ENCODE measurements around the gene CD28. TPM values are rescaled to one million over a fixed set of nuclear protein-coding genes. Genes with fewer than 3 reads are reported as not detected.

Gene CD28
- total RNA-seq, 4 donors from 2014 or later = 0.42 to 1.3 (median 0.63) TPM

GRCh38 chr2:203711399-203711798 is 5.0 kb downstream of the CD28 start:
- Histone ChIP-seq H3K9me3 (no peaks in the 10 kb centered on the region), H3K27me3 (no peaks in the 10 kb centered on the region), H3K36me3 (no peaks in the 10 kb centered on the region), H3K4me3 (no peak overlapping the region), H3K27ac (no peak overlapping the region), H3K4me1 (no peaks in the 10 kb centered on the region)
- 77 to 92% methylated on average over 3 of the region's 3 CpGs for WGBS, 2 donors
- intact Hi-C loops (cut with DNase I) = no loop called here
- TF ChIP-seq CTCF (IDR thresholded peaks at IDR 0.05) = no peak
- TF ChIP-seq POLR2A (IDR thresholded peaks at IDR 0.05) = no peak
- no peak for DNase-seq

DNA sequence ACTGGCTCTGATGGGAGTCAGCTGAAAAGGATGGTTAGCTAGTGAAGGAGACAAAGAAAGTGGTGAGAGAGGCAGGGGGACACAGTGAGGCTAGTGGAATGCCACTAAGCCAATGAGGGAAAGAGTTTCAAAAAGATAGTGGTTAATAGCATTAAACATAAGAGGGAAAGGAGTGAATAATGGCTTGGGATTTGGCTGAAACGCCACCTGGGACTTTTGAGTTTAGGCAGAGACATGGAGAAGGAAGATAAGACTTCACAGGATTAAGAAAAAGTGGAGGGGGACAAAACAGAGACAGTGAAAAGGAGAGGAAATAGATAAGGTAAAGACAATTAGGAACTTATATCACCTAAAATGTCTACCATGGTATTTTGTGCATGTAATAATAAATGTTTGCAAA is 6.9 kb downstream of the CD28 start:
- Histone ChIP-seq H3K9me3 (no peaks in the 10 kb centered on the region), H3K27ac (no peak overlapping the region), H3K27me3 (no peaks in the 10 kb centered on the region), H3K4me3 (no peak overlapping the region), H3K36me3 (no peaks in the 10 kb centered on the region), H3K4me1 (peaks cover 0 to 3% (median 0%) of the 10 kb centered on the region in 3 donors)
- TF ChIP-seq POLR2A (IDR thresholded peaks at IDR 0.05) (no peak), CTCF (IDR thresholded peaks at IDR 0.05) (no peak)
- WGBS, 2 donors = 74 to 76% methylated on average over 1 of the region's 1 CpG
- DNase-seq = no peak
- intact Hi-C loops (cut with DNase I) = no loop called here

- no peak for DNase-seq
- intact Hi-C loops (cut with DNase I) = no loop called here
- peak overlapping the region in 1 of 4 donors; percentile 22 for H3K27ac ChIP-seq
- no peak overlapping the region for H3K4me3 ChIP-seq
- TF ChIP-seq CTCF (IDR thresholded peaks at IDR 0.05) (no peak), POLR2A (IDR thresholded peaks at IDR 0.05) (no peak)
- no peaks in the 10 kb centered on the region for H3K9me3 ChIP-seq
- H3K36me3 ChIP-seq = no peaks in the 10 kb centered on the region
- H3K27me3 ChIP-seq = no peaks in the 10 kb centered on the region
- WGBS, 2 donors = 70 to 71% methylated on average over 2 to 3 of the region's 3 CpGs
- H3K4me1 ChIP-seq = peaks cover 0 to 4% (median 0%) of the 10 kb centered on the region in 3 donors
These were observed 7.7 kb downstream of the CD28 start for GRCh38 chr2:203714112-203714511.

DNA sequence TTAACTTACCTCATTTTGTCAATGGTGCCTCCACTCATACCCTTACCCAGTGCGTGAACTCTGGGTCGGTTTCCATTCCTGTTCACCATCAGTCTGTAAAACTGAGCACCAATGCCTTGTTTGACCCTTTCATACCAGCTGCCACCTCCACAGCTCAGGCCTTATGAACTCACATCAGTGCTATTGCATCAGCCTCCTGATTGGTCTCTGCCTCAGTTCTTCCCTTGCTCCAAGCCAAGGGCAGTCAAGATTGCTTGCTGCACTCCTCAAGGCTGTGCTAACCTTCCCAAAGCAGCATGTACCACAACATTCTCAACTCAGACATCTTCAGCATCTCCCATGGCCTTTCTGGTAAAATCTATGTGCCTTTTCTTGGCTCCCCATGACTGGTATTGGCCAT is 9.3 kb downstream of the CD28 start:
- no peaks in the 10 kb centered on the region for H3K27me3 ChIP-seq
- H3K4me1 ChIP-seq = peaks cover 0 to 4% (median 0%) of the 10 kb centered on the region in 3 donors
- no peaks in the 10 kb centered on the region for H3K36me3 ChIP-seq
- TF ChIP-seq POLR2A (IDR thresholded peaks at IDR 0.05) (no peak), CTCF (IDR thresholded peaks at IDR 0.05) (no peak)
- intact Hi-C loops (cut with DNase I) = no loop called here
- no peaks in the 10 kb centered on the region for H3K9me3 ChIP-seq
- 86 to 95% methylated on average over 2 of the region's 2 CpGs for WGBS, 2 donors
- no peak overlapping the region for H3K4me3 ChIP-seq
- H3K27ac ChIP-seq = peak overlapping the region in 1 of 4 donors; percentile 5
- no peak for DNase-seq

DNA sequence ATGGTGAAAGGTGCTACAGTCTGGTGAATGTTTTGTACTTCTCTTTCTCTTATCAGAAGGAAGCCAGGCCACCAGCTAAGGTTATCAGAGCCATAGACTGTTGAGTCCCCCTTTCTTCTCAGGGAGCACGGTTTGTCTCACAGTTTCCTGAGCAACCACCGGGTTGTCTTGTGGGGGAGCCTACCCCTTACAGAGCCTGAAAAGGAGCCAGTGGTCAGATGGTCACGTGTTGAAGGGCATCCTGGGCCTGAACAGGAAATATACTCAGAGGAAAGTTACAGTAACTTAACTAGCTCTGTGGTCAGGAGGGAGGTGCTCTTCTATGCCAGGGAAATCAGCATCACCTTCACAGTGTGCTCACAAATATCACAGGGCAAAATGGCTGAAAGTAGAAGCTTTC is 11.6 kb downstream of the CD28 start:
- no peaks in the 10 kb centered on the region for H3K27me3 ChIP-seq
- no peak for DNase-seq
- no peaks in the 10 kb centered on the region for H3K9me3 ChIP-seq
- H3K36me3 ChIP-seq = no peaks in the 10 kb centered on the region
- H3K4me1 ChIP-seq = peaks cover 0 to 4% (median 0%) of the 10 kb centered on the region in 3 donors
- intact Hi-C loops (cut with DNase I) = no loop called here
- no peak overlapping the region for H3K4me3 ChIP-seq
- no peak overlapping the region for H3K27ac ChIP-seq
- WGBS, 2 donors = 55 to 83% methylated on average over 1 to 2 of the region's 3 CpGs
- TF ChIP-seq CTCF (IDR thresholded peaks at IDR 0.05) = no peak
- TF ChIP-seq POLR2A (IDR thresholded peaks at IDR 0.05) = no peak
